GM18502 (cell line): ENCODE measurements around the gene COLEC11.

ENCODE experiments used
- ATAC-seq: cut with Tn5 transposase; IDR thresholded peaks from one replicate; pipeline ENCODE4 v1.9.1; 2021; ENCODE audit warnings: mild to moderate bottlenecking; ENCODE audit not compliant: unreplicated experiment, poor library complexity

The COLEC11 gene

DNA sequence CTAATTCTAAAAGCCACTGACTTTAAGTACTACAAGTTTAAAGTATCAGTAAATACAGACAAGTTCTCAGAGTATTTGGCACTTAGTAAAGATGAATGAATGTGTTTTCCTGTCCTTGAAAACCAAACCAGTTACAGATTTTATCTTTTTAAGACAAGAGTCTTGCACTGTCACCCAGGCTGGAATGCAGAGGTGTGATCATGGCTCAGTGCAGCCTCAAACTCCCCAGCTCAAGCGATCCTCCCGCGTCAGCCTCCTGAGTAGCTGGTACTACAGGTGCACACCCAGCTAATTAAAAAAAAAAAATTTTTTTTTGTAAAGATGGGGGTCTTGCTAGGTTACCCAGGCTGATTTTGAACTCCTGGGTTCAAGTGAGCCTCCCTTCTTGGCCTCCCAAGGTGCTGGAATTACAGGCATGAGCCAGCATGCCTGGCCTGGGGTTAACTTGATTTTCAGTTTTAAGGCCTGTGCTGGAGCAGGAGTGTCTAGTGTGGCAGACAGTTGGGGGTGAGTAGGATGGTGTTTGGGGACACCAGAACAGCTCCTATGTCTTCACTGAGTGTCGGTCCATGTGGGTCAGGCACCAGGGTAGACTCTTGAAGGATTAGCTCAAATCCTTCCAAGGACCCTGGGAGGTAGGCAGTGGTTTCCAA is 10.2 kb upstream of the COLEC11 start:
- no peak for ATAC-seq

DNA sequence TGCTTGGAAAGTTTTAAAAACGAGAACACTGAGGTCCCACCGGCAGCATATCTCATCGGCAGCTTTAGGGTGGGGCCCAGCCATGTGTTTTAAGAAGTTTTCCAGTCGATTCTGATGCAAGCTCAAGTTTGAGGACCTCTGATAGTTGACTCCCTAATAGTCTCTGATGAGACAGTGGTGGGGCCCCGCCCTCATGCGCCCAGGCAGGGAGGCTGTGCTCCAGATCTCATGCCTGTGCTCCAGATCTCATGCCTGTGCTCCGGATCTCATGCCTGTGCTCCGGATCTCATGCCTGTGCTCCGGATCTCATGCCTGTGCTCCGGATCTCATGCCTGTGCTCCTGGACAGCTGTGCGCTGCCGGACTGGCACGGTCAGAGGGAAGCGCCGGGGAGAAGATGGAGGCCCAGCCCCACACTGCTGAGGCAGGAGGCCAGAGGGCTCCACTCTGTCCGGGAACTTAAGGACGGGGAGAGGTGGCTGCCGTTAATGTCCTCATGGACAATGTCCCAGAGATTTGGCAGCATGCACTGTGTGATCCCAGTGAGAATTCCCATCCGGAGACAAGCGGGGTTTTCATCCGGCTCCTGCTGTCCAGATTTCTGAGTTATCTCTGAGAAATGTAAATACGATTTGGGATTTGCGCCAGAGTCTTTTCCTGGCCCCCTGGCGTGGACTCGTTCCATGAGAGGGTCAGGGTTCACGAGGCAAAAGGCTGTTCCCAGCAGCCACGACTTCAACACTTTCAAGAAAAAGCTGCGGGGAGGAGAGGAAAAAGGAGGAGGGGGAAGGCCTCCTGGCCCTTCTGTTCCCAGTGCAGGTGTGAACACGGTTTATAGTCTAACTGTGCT is 9.4 kb upstream of the COLEC11 start:
- no peak for ATAC-seq

DNA sequence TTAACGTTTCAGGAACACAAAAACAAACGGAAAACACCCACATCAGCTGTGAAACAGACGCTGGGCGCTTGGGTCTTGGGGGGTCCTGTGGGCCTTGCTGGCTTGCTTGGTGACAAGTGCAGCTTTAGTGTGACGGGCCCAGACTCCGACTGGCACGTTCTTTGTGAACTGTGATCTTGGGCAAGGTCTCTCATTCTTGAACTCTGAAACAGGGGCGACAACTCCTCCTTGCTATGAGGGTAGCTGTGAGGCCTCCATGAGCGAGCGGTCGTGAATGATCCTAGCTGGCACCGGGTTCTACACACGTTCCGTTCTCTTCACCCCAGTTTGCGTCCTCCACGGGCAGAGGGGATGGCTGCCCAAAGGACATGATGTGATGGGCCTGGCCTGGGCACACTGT is 8.7 kb upstream of the COLEC11 start:
- ATAC-seq, result no peak

DNA sequence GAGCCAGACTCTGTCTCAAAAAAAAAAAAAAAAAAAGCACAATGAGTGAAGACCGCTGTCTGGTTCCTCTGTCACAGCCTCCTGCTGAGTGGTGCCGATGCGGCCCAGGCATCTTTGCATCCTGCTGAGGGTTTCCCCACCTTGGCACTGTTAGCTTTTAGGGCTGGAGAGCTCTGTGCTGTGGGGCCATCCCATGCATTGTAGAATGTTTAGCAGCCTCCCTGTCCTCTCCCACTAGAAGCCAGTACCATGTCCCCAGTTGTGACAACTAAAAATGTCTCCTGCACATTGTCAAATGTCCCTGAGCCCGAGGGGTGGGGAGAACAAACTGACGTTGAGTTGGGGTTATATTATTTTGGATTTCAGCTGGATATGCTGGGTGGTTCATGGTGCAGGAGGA is 7.9 kb upstream of the COLEC11 start:
- ATAC-seq, result no peak

DNA sequence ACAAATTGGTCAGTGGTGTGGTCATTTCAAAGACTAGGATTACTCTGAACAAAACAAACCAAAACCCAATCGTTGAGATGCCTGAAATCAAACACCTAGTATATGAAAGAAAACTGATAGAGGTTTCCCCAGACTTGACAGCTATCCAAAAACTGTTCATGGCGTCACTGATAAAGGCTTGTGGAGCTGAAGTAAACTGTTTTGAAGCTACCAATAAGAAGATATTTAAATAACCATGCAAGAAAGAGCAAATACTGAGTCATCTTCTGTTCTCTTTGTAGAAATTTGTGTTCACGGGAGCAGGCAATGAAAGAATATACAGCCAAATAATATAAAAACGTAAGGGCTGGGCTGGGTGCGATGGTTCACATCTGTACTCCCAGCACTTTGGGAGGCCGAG is 7.5 kb upstream of the COLEC11 start:
- no peak for ATAC-seq

DNA sequence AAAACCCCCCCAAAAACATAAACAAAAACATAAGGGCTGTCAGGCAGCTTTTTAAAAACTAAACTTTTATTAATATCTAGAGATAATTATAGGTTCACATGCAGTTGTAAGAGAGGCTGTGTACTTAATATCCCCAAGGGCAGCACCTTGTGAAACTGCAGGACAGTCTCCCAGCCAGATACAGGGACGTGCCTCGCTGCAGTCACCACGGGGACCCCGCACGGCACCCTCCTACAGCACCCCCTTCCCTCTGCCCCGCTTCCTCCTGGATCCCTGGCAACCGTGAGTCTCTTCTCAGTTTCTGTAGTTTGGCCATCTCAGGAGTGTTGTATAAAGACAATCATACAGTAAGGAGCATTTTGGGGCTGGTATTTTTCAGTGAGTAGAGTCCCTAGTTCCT is 6.8 kb upstream of the COLEC11 start:
- no peak for ATAC-seq

DNA sequence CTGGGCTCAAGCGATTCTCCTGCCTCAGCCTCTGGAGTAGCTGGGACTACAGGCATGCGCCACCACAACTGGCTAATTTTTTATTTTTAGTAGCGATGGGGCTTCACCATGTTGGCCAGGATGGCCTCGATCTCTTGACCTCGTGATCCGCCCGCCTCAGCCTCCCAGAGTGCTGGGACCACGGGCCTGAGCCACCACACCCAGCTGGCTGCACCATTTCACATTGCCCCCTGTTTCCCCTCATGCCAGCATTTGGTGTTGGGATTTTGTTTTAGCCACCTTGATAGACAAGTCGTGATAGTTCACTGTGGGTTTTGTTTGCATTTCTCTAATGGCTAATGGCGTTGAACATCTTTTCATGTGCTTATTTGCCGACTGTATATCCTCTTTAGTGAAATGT is 5.8 kb upstream of the COLEC11 start:
- ATAC-seq, result no peak

DNA sequence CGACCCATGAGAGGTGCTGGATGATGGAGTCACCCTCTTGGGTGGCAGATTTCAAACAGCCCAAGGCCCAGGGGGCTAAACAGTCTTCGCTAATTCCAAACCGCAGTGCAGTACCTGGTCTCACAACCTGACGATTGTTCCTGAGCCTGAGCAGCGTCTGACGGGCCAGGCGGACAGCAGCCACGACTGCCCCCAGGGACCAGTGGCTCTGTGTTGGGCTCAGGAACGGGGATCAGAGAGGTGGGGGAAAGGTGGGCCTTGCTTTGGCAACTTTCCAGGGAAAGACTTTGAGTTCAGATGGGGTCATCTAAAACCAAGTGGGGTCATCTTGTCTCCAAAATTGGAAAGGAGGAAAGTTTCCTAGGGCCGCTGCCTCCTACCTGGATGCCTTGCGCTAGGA is 492 bp downstream of the COLEC11 start:
- no peak for ATAC-seq

DNA sequence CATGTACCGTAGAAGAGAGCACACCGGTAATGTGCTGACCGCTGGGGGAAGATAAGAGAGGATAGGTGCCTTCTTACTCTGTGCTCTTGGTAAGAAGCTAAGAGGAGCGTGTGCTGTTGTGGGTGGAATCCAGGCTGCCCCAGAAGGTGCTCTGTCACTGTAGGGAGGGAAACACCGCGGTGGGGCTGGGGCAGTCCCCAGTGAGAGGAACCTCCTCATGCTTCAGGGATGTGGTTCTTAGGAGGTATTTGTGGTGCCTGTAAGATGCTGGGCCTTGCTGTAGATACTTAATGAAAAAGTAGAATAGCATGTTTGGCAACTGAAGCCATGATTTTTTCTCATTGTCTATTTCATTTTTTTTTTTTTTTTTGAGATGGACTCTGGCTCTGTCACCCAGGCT is 1.1 kb downstream of the COLEC11 start:
- peak; percentile 88 for ATAC-seq

DNA sequence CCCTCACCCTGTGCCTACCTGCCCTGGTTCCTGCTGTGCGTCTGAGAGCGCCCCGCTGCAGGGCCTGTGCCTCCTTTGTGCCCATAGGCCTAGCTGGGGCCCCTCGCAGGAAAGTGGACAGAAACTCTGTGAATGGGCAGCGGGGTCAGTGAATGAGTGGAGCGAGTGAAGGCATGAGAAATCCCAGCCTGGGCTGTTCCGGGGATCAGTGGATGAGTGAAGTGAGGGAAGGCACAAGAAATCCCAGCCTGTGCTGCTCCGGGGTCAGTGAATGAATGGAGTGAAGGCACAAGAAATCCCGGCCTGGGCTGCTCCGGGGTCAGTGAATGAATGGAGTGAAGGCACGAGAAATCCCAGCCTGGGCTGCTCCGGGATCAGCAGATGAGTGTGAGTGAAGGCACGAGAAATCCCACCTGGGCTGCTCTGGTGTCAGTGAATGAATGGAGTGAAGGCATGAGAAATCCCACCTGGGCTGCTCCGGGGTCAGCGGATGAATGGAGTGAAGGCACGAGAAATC is 2.0 kb downstream of the COLEC11 start:
- ATAC-seq, result no peak

DNA sequence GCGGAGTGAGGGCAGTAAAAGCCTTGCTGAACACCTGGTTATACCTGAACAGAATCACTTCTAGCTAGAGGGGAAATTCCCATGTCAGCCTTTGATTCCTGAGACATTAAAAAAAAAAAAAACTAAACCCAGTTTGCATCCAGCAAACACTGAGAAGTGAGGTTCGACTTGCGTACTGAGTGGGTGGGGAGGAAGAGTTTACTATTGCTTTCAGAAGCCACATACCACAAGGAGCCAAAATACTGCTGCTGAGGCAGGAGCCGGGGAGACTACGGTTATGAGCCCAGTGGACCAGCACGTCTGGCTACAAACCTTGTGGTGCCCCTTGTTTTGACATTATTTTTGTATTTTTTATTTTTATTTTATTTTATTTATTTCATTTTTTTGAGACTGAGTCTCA is 2.7 kb downstream of the COLEC11 start:
- ATAC-seq, result peak; percentile 47

DNA sequence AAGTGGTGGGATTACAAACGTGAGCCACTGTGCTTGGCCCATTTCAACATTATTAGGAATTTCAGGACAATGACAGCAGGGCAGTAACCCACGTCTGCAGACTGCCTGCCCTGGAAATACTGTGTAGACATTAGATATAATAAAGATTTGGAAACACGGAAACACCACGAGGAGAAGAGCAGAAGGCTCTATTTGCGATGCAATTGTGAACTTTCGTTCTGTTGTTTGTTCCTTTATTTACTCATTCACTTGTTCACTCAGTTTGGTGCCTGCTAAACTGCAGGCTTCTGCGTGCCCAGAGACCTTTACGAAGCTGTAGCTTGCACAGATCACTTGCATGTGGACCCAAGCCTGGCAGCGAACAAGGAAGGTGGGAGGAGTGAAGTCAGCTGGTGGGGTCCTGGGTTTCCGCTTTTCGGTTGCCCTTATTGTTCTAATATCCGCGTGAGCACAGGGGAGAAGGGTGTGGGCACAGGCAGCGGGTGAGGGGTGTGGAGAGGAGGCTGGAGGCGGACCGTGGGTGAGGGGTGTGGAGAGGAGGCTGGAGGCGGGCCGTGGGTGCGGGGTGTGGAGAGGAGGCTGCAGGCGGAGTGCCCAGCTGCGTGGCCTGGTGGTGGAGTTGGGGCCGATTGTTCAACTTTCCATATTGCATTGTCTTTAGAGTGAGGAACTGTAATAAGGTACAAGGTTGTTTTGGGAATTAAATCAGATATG is 3.4 kb downstream of the COLEC11 start:
- ATAC-seq, result no peak

DNA sequence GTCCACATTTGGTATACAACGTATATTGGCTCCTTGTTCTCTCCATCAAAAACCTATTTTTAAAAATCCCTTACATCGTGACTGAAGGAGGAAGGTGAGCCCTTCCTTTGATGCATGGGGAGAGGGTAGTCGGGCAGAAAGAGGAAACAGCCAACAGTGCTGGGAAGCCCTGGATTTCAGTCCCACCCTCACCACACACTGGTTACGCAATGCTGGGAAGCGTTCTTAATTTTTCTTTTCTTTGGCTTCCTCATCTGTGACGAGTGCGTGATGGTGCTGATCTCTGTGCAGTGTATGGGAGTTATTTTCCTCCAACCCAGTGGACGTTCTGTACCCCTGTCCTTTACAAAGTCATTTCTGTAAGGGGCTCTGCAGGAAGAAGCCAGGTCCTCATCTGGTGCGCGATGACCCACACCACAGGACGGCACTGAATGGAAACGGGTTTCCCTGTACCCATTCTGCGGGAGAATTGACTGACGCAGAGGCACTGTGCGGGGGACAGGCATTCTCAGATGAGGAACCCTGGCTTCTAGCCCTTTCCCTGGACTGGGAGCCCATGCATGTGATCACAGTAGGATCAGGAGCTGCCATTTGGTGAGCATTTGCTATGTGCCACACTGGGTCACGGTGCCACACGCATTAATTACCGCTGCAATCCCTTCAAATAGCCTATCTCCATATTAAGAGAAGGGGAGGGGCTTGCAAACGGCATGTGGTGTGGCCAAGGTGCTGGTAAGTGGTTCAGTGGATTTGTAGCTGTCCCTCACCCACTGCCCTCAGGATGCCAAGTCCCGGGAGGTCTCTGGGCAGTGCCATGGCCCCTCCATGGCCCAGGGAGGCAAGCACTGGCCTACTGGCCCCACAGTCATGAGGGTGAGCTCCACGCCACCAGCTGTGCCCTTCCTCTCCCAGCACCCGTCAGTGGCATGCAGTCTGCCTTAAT is 4.3 kb downstream of the COLEC11 start:
- no peak for ATAC-seq

DNA sequence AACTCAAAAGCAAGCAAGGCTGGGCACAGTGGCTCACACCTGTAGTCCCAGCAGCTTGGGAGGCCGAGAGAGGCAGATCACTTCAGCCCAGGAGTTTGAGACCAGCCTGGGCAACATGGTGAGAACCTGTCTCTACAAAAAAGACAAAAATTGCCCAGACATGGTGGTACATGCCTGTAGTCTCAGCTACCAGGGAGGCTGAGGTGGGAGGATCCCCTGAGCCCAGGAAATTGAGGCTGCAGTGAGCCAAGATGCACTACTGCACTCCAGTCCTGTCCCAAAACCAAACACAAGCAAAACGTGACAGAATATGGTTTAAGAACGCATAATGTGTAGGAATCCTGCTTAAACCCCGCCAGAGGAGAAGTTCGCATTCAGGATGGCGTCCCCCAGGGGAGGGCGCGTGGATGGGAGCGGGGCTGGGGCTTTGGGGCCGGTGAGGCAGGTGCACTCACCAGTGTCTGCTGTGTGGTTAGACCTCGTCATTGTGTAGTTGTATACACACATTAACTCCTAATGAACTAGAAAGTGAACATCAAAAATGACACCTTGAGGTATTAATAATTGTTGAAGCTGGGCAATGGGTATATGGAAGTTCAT is 5.4 kb downstream of the COLEC11 start:
- ATAC-seq, result no peak

DNA sequence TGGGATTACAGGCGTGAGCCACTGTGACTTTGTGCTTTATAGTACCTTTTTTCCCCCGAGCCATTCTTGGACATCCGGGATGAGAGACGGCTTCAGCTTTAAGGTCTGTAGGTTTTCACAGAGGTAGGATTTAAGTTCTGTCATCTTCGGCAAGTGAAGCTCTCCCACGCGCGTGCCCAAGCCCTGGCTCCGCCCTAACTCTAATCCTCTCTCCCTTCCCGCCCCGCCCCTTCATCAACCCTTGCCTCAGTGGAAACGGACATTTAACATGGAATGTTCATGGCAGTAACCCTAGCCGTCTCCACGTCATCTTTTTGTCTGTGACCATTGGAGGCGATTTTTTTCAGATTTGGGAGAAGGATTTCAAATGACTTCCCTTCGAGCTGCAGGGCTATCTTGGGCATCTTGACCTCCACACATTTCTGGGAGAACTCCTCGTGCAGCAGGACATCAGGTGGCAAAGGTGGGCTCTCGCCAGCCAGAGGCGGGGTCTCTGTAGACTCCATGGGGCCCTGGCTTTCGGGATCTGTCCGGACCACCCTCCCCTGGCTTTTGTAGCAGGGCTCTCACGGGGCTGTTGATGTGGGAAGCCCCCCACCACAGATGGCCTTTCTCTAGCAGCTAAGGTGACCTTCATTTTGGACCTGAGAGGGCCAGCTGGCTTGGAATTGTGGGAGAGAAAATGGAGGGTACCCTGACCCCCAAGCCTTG is 6.8 kb downstream of the COLEC11 start:
- no peak for ATAC-seq

DNA sequence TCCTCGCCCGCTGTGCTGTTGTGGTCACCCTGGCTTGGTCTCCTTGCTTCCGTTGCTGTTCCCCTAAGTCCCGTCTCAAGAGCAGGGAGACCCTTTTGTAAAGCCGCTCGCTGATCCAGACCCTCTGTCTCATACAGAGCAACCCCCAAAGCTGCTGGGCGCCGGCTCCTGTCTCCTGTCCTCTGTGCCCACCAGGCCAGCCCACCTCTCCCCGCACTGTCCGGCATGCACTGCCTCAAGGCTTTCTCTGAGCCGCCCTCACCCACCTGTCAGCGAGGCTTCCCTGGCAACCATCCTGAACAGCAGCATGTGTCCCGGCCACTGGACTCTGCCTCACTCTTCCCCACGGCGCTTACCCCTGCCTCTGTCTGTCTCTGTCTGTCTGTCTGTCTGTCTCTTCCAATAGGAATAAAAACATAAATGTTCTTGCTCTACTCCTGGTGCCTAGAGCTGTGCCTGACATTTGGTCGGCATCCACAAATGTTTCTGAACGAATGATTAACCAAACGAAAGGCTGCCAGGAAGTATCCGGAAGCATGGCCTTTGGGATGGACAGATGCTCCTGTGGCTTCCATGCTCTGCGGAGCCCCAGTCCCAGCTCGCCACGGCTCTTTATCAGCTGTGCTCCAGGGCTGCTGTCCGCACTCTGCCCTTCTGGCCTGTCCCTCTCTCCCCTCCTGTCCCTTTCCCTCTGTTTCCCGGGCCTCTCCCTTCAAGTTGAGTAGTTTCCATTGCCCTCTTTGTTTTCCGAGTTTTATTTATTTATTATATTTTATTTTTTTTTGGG is 7.8 kb downstream of the COLEC11 start:
- ATAC-seq, result no peak

DNA sequence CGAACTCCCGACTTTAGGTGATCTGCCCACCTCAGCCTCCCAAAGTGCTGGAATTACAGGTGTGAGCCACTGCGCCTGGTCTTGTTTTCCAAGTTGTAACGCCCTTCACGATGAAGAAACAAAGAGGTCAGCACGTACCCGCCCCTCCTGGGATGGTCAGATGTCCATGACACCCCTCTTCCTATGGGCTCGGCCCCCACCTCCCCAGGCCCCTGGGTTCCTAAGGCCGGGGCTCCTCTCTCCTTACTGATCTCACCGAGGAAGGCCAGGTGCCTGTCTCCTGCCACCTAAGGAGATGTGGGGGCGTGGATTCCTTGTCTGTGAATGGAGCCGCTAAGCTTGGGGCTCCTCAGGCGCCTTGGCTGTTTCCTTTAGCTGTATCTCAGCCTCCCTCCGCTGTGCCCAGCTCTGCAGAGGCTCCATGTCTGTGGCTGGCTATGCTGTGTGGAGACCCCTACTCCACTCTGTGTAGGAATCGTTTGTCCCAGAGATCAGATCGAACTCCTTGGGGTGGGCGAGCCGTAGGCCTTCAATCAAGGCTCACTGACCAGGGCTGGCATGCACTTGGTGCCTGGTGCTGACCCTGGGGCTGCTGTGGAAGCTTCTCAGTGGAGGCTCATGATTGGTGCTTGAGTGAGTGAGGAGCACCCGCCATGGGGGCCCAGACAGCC is 8.8 kb downstream of the COLEC11 start:
- no peak for ATAC-seq
